GM18867 (cell line): Measurements from ENCODE around the gene BCAR1.
"Not testable (repeated sequence)": the region's sequence is repeated elsewhere in the genome, so short reads cannot be mapped to it uniquely, and the experiment has no call there.

ENCODE experiments used
- ATAC-seq: cut with Tn5 transposase; IDR thresholded peaks from one replicate; pipeline ENCODE4 v1.9.1; 2021; ENCODE audit warnings: mild to moderate bottlenecking, moderate library complexity; ENCODE audit not compliant: unreplicated experiment

Gene BCAR1

DNA sequence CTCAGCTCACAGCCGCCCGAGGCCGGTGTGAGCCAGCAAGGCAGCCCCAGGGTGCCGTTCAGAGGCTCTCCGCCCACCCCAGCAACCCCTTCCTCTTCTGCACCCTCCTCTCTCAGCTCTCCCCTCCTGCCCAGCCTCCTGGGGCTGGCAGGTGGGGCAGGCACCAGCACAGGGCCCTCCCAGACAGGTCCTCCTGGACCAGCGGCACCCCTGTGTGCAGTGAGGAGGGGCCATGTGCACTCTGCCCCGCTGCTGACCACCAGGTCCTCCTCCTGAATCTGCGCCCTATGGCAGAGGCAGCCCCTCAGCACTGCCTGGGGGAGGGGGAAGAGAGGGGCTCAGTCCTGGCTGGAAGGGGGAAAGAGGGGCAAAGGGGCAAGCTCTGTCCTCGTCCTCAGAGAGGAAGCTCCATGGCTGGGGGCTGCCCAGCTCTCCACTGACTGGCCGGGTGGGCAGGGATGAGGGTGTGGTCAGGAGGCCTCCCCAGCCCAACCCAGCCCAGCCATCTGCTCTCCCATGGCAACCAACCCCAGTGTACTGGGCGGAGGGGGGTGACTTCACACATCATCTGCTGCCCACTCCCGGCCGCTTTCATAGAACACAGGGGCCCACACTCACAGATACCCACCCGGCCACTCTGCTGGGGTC, 5.4 kb upstream of the BCAR1 start:
- ATAC-seq = no peak

DNA sequence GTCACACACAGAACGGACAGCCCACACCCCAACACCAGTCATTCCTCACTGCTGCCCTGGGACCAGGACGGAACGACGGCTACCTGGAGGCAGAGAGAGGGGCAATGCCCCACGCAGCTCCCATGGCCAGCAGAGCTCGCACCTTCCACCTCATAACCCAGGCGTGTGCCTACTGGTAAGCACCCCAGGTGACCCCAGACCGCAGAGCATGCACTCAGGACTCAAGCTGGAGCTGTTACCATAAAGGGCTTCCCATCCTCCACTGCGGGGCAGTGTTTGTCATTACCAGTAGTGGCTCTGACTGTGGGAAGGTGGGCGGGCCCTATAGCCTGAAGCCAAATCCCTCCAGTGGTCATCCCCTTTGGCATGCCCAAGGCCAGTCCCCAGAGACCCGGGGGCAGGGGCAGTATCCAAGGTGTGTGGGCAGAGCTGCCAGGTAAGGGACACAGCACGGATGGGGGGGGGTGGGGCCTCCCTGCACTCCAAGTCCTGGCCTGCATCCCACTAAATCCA, 4.7 kb upstream of the BCAR1 start:
- ATAC-seq = no peak

- no peak for ATAC-seq
Observed at GRCh38 chr16:75254359-75254837, 3.0 kb upstream of the BCAR1 start.

DNA sequence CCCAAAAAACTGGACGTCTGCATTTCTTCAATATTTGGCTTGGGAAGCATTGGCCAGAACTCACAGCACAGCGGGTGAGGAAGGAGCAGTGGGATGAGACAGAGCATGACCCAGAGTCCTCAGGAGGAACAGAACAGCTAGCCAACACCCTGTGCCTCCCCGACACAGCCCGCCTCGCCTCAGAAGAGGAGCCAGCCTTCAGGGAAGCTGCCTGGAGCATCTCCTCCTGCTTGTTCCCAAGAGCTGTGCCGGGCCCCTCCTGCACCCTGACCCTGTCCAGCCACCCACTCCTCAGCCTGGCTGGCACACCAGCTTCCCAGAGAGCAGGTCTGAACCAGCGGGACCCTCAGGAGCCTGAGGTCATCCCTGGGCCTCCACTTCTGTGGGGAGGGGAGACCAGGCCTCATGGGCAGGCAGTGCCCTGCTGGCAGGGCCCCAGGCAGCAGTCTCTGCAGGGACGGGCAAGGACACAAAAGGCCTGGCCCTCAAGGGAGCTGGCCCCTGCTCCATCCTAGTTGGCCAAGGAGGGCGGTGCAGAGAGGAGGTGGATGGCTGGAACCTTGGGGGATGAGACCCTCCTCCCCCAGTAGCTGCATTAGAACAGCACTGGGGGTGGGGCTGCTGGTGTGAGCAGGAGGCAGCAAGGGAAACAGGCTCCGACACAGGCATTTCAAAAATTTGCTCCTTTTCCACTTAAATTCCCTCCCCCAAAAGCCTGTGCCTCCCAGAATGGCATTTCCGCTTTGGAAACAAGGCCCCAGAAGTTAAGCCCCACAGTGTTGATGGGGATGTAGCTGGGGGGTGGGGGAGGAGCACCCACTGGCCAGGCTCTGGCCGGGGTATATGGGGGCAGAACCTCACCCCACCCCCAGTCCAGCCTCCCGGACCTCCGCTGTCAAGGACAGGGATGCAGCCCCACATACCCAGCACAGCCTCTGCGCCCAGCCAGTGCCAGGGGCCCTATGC, 1.8 kb upstream of the BCAR1 start:
- no peak for ATAC-seq

DNA sequence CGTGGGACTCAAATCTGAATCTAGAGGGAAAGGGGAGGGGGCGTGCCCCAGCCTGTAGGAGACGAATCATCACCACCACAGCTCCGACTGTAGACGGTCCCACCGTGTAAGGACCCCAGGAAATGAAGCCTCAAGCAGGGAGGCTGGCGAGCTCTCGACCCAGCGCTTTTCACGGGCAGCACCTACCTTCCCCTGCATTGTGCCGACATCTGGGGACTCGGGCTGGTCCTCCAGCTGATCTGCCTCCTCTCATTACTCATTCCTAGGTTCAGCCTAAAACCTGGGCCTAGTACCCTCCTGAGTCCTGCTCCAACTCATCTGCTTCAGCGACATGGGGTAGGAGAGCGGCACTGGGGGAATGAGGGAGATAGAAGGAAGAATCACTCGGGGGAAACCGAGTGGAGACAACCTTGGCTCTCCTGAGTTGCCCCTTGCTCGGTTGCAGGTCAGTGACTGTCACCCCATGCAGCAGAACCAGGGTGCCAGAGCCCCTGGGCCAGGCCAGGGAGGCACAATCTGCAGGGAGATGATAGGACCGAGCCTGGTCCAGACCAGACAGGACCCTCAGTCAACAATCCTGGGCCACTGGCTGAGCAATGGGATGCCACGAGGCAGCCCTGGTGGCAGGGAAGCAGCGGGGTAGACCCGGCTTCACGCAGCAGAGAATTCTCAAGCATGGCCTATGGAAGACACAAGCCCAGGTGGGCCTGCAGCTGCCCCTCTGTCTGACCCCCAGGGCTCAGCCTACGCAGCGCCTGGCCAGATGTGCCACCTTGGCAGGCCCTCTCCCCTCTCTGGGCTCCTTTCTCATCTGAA, 833 bp upstream of the BCAR1 start:
- ATAC-seq = no peak

GRCh38 chr16:75250809-75251279, 580 bp downstream of the BCAR1 start:
- ATAC-seq = peak; percentile 25

- ATAC-seq = no peak
Observed at GRCh38 chr16:75250089-75250808, 1.2 kb downstream of the BCAR1 start.

DNA sequence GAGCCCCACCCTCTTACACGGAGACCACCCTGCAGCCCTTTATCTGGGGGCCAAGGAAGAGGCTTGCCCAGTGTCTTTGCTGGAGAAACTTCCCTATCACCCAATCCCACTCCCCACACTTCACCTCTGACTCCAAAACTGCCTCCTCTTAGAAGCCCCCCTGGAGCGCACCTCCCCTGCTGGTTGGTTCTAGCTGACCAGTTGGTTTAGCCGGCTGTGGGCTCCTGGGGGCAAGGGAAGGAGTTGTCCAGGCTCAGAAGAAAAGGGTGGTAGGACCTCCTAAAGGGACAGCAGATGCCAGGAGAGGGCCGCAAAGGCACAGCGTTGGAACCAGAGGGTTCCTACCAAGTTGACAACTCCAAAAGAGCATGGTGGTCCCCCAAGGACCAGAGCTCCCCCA, 2.0 kb downstream of the BCAR1 start:
- no peak for ATAC-seq

- ATAC-seq = no peak
Observed at GRCh38 chr16:75248536-75249380, 2.7 kb downstream of the BCAR1 start.

- ATAC-seq = no peak
Observed at GRCh38 chr16:75248142-75248535, 3.3 kb downstream of the BCAR1 start.

DNA sequence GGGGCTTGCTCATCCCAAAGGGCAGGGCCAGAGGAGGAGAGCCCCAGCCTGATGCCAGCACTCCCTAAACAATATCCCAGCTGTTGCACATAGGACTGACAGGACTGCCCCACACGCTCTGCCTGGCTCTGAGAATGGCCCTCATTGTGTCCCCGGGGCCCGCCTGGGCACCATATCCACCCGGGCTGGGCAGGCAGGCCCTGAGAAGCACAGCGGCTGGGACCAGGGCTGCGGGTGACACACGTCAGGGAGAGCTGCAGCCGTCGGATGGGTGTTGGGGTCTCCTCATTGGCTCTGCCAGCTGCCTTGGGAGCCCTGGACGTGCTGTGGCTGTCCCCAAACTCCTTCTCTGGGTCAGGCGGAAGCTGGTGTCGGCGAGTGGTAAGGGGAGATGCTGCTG, 4.2 kb downstream of the BCAR1 start:
- ATAC-seq = no peak

GRCh38 chr16:75246504-75247205, 4.8 kb downstream of the BCAR1 start:
- ATAC-seq = no peak

DNA sequence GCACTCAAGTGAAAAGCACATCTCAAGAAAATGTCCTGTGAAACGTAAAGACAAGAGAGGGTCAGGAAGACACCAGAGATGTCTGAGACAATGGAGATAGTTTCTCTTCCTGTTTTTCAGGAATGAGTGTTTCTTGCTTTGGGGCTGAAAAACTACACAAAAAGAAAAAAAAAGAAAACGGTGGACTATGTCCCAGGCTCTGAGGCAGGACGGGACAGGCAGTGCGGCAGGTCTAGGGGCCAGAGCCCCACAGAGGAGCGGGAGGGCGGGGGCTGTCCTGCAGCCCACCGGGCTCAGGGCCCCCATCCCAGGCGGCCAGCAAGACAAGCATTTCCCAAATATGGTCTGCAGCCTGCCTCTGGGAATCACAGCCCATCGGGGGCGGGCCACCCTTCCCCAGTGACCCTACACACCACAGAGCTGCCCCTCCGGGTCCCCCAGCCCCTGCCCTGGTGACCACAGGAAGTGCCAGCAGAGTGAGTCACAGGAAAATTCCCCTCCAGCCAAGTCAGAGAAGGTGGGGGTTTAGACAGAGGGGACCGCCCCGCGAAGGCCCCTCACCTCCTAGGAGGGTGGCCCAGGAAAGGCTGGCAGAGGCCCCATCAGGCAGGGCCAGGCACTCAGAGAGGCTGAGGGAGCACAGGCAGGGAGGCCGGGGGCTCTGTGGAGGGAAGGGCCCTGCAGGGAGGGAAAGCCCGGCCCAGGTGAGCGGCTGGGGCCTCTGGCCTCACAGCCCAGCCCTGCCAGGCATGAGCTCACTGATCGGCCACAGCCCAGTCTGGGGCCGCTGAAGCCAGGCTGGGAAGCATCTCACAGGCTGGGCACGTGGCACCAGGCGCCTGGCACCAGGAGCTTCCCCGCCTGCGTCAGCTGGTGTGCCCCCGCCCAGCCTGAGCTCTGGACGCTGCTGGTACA, 6.3 kb downstream of the BCAR1 start:
- ATAC-seq = no peak

GRCh38 chr16:75244225-75244809, 7.1 kb downstream of the BCAR1 start:
- ATAC-seq = no peak

- no peak for ATAC-seq
Observed at GRCh38 chr16:75243667-75244224, 7.7 kb downstream of the BCAR1 start.

DNA sequence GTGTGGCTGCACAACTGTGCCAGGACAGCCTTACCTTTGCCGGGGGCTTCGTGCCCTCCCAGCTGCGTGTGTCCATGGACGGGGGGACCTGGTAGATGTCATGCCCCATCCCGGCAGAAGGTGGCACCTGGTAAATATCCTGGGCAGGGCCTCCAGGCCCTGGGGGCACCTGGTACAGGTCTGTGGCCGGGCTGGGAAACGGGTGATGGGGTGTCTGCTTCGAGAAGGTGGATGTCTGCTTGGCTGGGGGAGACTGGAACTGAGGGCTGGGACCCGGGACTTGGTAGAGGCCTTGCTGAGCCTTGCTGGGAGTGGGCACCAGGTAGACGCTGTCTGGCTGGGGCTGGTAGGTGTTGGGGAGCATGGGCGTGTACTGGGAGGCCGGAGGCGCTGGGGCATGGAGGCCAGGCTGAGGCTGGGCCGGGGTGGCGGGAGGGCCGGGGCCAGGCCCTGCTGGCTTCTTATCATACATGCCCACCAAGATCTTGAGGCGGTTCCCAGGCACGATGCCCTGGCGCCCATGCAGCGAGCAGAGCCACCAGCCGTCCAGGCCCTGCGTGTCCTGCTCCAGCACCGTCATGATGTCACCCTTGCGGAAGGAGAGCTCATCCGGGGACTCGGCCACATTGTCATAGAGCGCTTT, 8.9 kb downstream of the BCAR1 start:
- not testable (repeated sequence) for ATAC-seq
